Type B pancreatic cell (in vitro differentiated cells): ENCODE results near the gene STX5. TPM values are rescaled to one million over a fixed set of nuclear protein-coding genes. Genes with fewer than 3 reads are reported as not detected.

Experiments
- DNase-seq: peaks from one replicate; pipeline ENCODE4 v3.0.0; 2021; ENCODE audit warnings: mixed read lengths; ENCODE audit not compliant: unreplicated experiment; ENCODE audit errors: extremely low spot score
- H3K27ac Mint-ChIP-seq: 2 replicates; pipeline ENCODE4 v1.8.0; 2021; ENCODE audit warnings: mild to moderate bottlenecking, mixed read lengths
- H3K27me3 Mint-ChIP-seq: 2 replicates; pipeline ENCODE4 v1.8.0; 2021; ENCODE audit warnings: mixed read lengths
- H3K36me3 Mint-ChIP-seq: 2 replicates; pipeline ENCODE4 v1.8.0; 2021; ENCODE audit warnings: mixed read lengths
- H3K4me1 Mint-ChIP-seq: one replicate; pipeline ENCODE4 v1.8.0; 2021; ENCODE audit warnings: mixed read lengths; ENCODE audit not compliant: unreplicated experiment
- H3K4me3 Mint-ChIP-seq: 2 replicates; pipeline ENCODE4 v1.8.0; 2021; ENCODE audit warnings: mild to moderate bottlenecking, mixed read lengths
- H3K9me3 Mint-ChIP-seq: 2 replicates; pipeline ENCODE4 v1.8.0; 2021; ENCODE audit warnings: mixed read lengths
- CTCF ChIP-seq: fragments of 200-600 bp; sonication (generic); conservative IDR thresholded peaks from 2 replicates; pipeline ENCODE4 v1.5.0; 2021; ENCODE audit warnings: antibody characterized with exemption, mild to moderate bottlenecking
- total RNA-seq: library from RNA; stranded (reverse); gene quantifications from 2 replicates; pipeline ENCODE4 v1.2.1, GENCODE V29; 2021; ENCODE audit warnings: low replicate concordance

The STX5 gene
- total RNA-seq, 1 donor from 2014 or later = 42.4 TPM

DNA sequence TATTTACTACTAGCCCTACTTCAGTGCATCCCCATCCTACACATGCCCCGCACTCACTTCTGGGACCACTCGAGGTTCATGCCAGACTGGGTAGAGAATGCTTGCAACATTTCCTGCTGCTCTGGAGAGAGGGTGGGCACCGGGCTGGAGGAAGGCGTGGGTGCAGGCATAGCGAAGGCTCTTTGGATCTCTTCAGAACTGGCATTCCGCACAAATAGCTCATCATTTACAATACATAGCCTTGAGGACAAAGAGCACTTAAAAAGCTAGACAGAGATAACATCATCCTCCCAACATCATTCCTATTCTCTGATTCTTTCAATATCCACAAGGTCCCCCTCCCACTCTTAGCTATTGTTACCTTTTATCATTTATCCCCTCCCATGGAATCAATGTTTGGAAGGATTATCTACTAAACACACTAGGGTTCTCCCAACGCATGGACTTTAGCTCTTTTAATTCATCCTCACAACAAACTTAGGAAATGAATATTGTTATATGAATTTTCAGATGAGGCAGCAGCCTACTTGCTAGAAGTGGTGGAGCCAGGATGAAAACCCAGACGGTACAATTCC, 37.6 kb downstream of the STX5 start:
- DNase-seq = no peak
- Mint-ChIP-seq H3K36me3 (peaks cover 33% of the 10 kb centered on the region), H3K4me3 (peak overlapping the region; percentile 9), H3K27ac (peak overlapping the region; percentile 32), H3K27me3 (no peaks in the 10 kb centered on the region), H3K9me3 (no peaks in the 10 kb centered on the region), H3K4me1 (peaks cover 21% of the 10 kb centered on the region)
- no peak for TF ChIP-seq CTCF

- H3K4me3 Mint-ChIP-seq = peak overlapping the region; percentile 95
- peak overlapping the region; percentile 97 for H3K27ac Mint-ChIP-seq
- peaks cover 27% of the 10 kb centered on the region for H3K4me1 Mint-ChIP-seq
- no peak for DNase-seq
- H3K9me3 Mint-ChIP-seq = no peaks in the 10 kb centered on the region
- peaks cover 31% of the 10 kb centered on the region for H3K36me3 Mint-ChIP-seq
- H3K27me3 Mint-ChIP-seq = no peaks in the 10 kb centered on the region
- no peak for TF ChIP-seq CTCF
These were observed 39.7 kb downstream of the STX5 start for GRCh38 chr11:62792202-62792575.

- Mint-ChIP-seq H3K4me3 (peak within 1 kb of the TSS; percentile 95), H3K4me1 (peaks cover 27% of the 10 kb centered on the region), H3K9me3 (no peaks in the 10 kb centered on the region), H3K27me3 (no peaks in the 10 kb centered on the region), H3K27ac (peak within 1 kb of the TSS; percentile 97), H3K36me3 (peaks cover 31% of the 10 kb centered on the region)
- no peak for TF ChIP-seq CTCF
- peak; percentile 88 for DNase-seq
These were observed 40.2 kb downstream of the STX5 start, which contains the start of gene TMEM223 for GRCh38 chr11:62791501-62792201. Gene TMEM223, minus strand, starts transcription at chr11:62792006. Its CDS starts 12 bp downstream, at chr11:62791994.

DNA sequence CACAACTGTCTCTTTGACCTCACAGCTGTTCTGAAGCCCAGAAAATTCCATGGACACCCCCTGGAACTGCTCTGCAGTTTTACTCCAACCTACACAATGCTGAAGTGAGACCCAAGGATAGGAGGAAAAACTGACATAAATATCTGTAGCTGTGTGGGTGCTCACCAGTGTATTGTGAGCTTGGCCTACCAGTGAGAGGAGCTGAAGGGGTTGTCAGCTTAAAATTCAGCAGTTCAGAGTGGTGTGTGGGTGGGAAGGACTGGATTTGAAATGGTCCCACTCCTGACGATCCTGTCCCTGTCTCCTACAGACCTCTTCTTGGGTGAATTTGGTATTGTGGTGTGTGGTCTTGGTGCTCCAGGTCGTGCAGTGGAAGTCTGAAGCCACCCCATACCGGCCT, 42.3 kb downstream of the STX5 start:
- Mint-ChIP-seq H3K4me1 (peaks cover 27% of the 10 kb centered on the region), H3K4me3 (peak overlapping the region; percentile 95)
- no peak for DNase-seq

GRCh38 chr11:62788991-62789390, 42.9 kb downstream of the STX5 start:
- H3K4me1 Mint-ChIP-seq = peaks cover 27% of the 10 kb centered on the region
- H3K27ac Mint-ChIP-seq = peak overlapping the region; percentile 97
- H3K4me3 Mint-ChIP-seq = peak overlapping the region; percentile 95
- H3K36me3 Mint-ChIP-seq = peaks cover 11% of the 10 kb centered on the region
- H3K9me3 Mint-ChIP-seq = no peaks in the 10 kb centered on the region
- H3K27me3 Mint-ChIP-seq = no peaks in the 10 kb centered on the region
- no peak for TF ChIP-seq CTCF
- no peak for DNase-seq

More for the DNA sequence above, 42.3 kb downstream of the STX5 start:
- Mint-ChIP-seq H3K9me3 (no peaks in the 10 kb centered on the region), H3K27ac (peak overlapping the region; percentile 97), H3K36me3 (peaks cover 16% of the 10 kb centered on the region), H3K27me3 (no peaks in the 10 kb centered on the region)
- no peak for TF ChIP-seq CTCF
